DOHH2 (cell line): ENCODE results near the gene CDH2.

Source experiments
- H3F3A ChIP-seq: fragments of 200-600 bp; sonication (generic), shearing (Covaris generic); 2 replicates; pipeline ENCODE4 v1.6.0; 2016; ENCODE audit warnings: antibody characterized with exemption, mild to moderate bottlenecking; ENCODE audit not compliant: control insufficient read depth, insufficient read depth
- H3K27ac ChIP-seq: fragments of 200-600 bp; sonication (generic); 2 replicates; pipeline ENCODE4 v1.5.1; 2014; ENCODE audit warnings: low read depth, mild to moderate bottlenecking, low read length, moderate library complexity
- H3K27me3 ChIP-seq: fragments of 200-600 bp; sonication (generic); 2 replicates; pipeline ENCODE4 v1.6.1; 2014; ENCODE audit warnings: mild to moderate bottlenecking, low read length, mixed read lengths; ENCODE audit not compliant: control insufficient read depth
- H3K36me3 ChIP-seq: fragments of 200-600 bp; sonication (generic); 2 replicates; pipeline ENCODE4 v1.6.1; 2014; ENCODE audit warnings: mild to moderate bottlenecking, low read length, moderate library complexity, mixed read lengths; ENCODE audit not compliant: control insufficient read depth
- H3K4me1 ChIP-seq: fragments of 200-600 bp; sonication (generic); 2 replicates; pipeline ENCODE4 v1.6.1; 2014; ENCODE audit warnings: mild to moderate bottlenecking, low read length, mixed read lengths; ENCODE audit not compliant: control insufficient read depth
- H3K4me2 ChIP-seq: fragments of 200-600 bp; sonication (generic); 2 replicates; pipeline ENCODE4 v1.6.0; 2014; ENCODE audit warnings: mild to moderate bottlenecking, low read length, moderate library complexity
- H3K4me3 ChIP-seq: fragments of 200-600 bp; sonication (generic); 2 replicates; pipeline ENCODE4 v1.5.1; 2014; ENCODE audit warnings: mild to moderate bottlenecking, low read length, mixed read lengths
- H3K79me2 ChIP-seq: fragments of 200-600 bp; sonication (generic); 2 replicates; pipeline ENCODE4 v1.6.1; 2014; ENCODE audit warnings: mild to moderate bottlenecking, low read length, mixed read lengths; ENCODE audit not compliant: control insufficient read depth
- H3K9me2 ChIP-seq: fragments of 200-600 bp; sonication (generic); replicated peaks from 2 replicates; pipeline ENCODE4 v1.6.1; 2014; ENCODE audit warnings: mild to moderate bottlenecking, low read length, mixed read lengths; ENCODE audit not compliant: control insufficient read depth
- H3K9me3 ChIP-seq: fragments of 200-600 bp; sonication (generic); 2 replicates; pipeline ENCODE4 v1.6.1; 2014; ENCODE audit warnings: antibody characterized with exemption, low read length, mixed read lengths; ENCODE audit not compliant: control insufficient read depth, insufficient read depth
- H4K20me1 ChIP-seq: fragments of 200-600 bp; sonication (generic); 2 replicates; pipeline ENCODE4 v1.6.0; 2014; ENCODE audit warnings: low read depth, mild to moderate bottlenecking, antibody characterized with exemption, low read length, moderate library complexity; ENCODE audit not compliant: control insufficient read depth, insufficient read depth
- EZH2phosphoT487 ChIP-seq: fragments of 200-600 bp; sonication (generic); IDR thresholded peaks from 2 replicates; pipeline ENCODE4 v1.6.1; 2017; ENCODE audit warnings: borderline replicate concordance, mild to moderate bottlenecking, antibody characterized with exemption, low read length, moderate library complexity, mixed read lengths
- TF ChIP-seq, protein P1 (sequence below): fragments of 200-600 bp; sonication (generic); IDR thresholded peaks from one replicate; pipeline ENCODE4 v1.5.1; 2014; ENCODE audit warnings: antibody characterized with exemption, mild to moderate bottlenecking, low read depth, low read length; ENCODE audit not compliant: poor library complexity, severe bottlenecking

CDH2 gene

DNA sequence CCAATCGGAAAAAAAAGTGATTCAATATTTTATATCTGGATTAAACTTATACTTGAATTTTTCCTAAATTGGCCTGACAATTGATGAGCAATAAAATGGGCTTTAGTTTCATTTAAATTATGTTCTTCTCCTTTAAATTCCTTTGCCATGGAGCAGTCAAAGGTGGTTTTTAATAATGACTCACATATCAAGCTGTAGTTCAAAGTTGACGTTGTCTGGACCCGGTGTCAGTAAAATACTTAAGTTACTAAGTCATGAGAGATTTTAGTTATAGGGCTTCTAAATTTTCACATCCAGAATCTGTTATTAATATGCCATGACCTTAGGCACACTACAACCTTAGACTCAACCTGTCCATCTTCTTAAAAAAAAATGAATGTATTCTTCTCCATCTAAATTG is 62.5 kb downstream of the CDH2 start:
- H3K9me3 ChIP-seq, result no peaks in the 10 kb centered on the region
- H3K4me1 ChIP-seq, result no peaks in the 10 kb centered on the region
- no peaks in the 10 kb centered on the region for H4K20me1 ChIP-seq
- H3K27ac ChIP-seq, result no peak overlapping the region
- H3K79me2 ChIP-seq, result no peaks in the 10 kb centered on the region
- H3K4me2 ChIP-seq, result no peak overlapping the region
- no peaks in the 10 kb centered on the region for H3F3A ChIP-seq
- no peaks in the 10 kb centered on the region for H3K36me3 ChIP-seq
- no peak overlapping the region for H3K4me3 ChIP-seq
- TF ChIP-seq, protein P1, sequence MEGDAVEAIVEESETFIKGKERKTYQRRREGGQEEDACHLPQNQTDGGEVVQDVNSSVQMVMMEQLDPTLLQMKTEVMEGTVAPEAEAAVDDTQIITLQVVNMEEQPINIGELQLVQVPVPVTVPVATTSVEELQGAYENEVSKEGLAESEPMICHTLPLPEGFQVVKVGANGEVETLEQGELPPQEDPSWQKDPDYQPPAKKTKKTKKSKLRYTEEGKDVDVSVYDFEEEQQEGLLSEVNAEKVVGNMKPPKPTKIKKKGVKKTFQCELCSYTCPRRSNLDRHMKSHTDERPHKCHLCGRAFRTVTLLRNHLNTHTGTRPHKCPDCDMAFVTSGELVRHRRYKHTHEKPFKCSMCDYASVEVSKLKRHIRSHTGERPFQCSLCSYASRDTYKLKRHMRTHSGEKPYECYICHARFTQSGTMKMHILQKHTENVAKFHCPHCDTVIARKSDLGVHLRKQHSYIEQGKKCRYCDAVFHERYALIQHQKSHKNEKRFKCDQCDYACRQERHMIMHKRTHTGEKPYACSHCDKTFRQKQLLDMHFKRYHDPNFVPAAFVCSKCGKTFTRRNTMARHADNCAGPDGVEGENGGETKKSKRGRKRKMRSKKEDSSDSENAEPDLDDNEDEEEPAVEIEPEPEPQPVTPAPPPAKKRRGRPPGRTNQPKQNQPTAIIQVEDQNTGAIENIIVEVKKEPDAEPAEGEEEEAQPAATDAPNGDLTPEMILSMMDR, result no peak
- TF ChIP-seq EZH2phosphoT487, result no peak
- H3K27me3 ChIP-seq, result no peaks in the 10 kb centered on the region
- no peaks in the 10 kb centered on the region for H3K9me2 ChIP-seq

DNA sequence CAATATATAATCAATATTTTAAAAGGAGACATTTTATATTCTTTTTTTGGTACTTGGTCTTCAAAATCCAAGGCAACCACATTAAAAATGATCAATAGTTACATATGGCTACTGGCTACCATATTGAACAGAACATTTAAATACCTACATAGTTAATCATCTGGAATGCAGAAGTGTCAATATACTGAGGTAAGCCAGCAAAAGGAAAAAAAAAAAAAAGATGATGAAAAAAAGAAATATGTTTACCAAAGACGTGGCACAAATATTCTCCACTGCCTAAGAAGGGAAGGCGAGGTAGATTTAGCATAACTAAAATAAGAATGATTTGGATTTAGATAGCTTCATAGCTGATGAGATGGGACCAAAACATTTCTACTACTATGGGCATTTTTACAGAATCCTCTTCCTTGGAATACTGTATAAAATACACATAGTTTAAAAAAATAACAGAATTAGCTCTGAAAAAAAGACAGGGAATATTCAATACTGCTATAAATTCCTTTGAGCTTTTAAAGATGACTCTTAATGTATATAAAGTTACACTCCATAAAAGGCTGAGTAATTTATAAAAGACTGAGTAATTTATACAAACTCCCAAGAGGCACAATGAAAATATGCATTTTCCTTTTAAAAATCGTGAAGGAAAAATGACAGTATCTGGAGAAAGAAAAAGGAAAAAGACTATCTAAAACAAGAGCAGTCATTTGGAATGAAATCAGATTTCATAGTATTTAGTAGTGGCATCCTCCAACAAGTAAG is 63.5 kb downstream of the CDH2 start:
- H4K20me1 ChIP-seq, result no peaks in the 10 kb centered on the region
- H3K9me2 ChIP-seq, result no peaks in the 10 kb centered on the region
- H3K4me2 ChIP-seq, result no peak overlapping the region
- H3K27me3 ChIP-seq, result no peaks in the 10 kb centered on the region
- no peak overlapping the region for H3K4me3 ChIP-seq
- no peak overlapping the region for H3K27ac ChIP-seq
- no peaks in the 10 kb centered on the region for H3K79me2 ChIP-seq
- H3K9me3 ChIP-seq, result no peaks in the 10 kb centered on the region
- H3K4me1 ChIP-seq, result no peaks in the 10 kb centered on the region
- no peaks in the 10 kb centered on the region for H3K36me3 ChIP-seq
- TF ChIP-seq, protein P1, result no peak
- TF ChIP-seq EZH2phosphoT487, result no peak
- no peaks in the 10 kb centered on the region for H3F3A ChIP-seq

DNA sequence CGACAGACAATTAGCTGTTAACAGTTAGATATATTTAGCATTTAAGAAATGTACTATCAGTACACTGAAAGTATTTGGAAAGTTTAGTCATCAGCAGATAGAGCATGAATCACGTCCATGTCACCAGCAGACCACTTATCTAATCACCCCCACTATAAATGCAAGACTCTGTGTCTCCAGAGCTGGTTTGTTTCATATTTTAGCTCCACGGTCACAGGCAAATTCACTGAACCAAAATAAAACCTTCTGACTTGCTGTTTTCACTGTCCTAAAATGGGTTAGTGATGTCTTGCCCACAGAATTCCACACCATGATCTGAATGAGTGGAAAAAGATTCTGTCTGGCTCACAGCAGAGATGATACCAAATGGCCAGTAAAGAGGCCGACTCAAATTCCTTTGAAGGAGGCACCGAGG is 64.9 kb downstream of the CDH2 start:
- H4K20me1 ChIP-seq, result no peaks in the 10 kb centered on the region
- H3K9me2 ChIP-seq, result no peaks in the 10 kb centered on the region
- H3K4me2 ChIP-seq, result no peak overlapping the region
- no peak for TF ChIP-seq EZH2phosphoT487
- TF ChIP-seq, protein P1, result no peak
- H3K9me3 ChIP-seq, result no peaks in the 10 kb centered on the region
- H3K36me3 ChIP-seq, result no peaks in the 10 kb centered on the region
- H3F3A ChIP-seq, result no peaks in the 10 kb centered on the region
- no peaks in the 10 kb centered on the region for H3K27me3 ChIP-seq
- H3K4me3 ChIP-seq, result no peak overlapping the region
- no peaks in the 10 kb centered on the region for H3K4me1 ChIP-seq
- H3K27ac ChIP-seq, result no peak overlapping the region
- H3K79me2 ChIP-seq, result no peaks in the 10 kb centered on the region
